GM19240 (cell line): ENCODE measurements around the gene FBXO33.

ENCODE experiments used
- DNase-seq: peaks from one replicate; pipeline ENCODE4 v3.0.0; 2011; ENCODE audit warnings: low spot score; ENCODE audit not compliant: insufficient read length

FBXO33 gene

DNA sequence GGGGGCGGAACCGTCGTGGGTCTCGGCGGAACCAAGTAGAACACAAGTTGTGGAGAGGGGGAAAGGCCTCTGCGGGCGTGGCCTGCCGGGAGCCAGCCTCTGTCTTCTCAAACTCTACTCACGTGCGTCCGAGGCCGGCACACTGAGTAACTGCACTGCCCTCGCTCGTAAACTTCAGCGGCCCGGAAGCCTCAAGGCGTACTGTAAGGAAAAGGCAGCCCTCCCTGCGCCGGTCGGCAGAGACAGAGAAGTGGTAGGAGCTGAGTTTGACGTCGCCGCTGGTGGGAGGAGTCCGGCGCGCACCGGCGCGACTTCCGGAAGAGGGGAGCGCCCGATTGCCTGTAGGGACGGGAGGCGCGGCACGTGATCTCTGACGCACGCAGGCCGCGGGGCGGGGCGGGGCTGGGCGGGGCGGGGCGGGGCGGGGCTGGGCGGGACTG is at the start of gene FBXO33:
Gene FBXO33, minus strand, starts transcription at position 255 of the 440 bp plus-strand sequence. CDS start 271 bp downstream, outside the sequence.
- DNase-seq: peak; percentile 80

DNA sequence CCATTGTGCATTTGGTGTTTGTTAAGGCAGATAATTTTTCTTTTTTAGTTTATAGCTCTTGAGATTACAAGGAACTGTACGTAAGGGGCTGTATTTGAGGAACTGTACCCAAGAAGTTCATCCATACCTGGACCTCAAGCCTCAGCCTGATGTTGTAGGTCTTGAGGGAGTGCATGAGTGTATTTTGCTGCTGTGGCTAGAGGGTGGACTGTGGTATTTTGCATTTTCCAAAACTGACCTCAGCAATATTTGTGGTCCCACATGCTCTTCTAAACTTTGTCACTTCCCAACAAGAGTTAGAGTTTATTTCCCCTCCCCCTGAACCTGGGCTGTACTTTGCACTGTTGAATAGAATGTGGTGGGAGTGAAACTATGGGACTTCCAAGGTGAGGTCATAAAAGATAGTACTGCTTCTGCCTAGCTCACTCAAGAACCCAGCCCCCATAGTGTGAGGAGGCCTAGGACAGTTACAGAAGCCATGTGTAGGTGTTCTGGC is 42.2 kb upstream of the FBXO33 start:
- no peak for DNase-seq

GRCh38 chr14:39472078-39472477 is 39.8 kb upstream of the FBXO33 start:
- no peak for DNase-seq

- no peak for DNase-seq
Observed at GRCh38 chr14:39469094-39469710, 37.0 kb upstream of the FBXO33 start.

- no peak for DNase-seq
Observed at GRCh38 chr14:39467889-39468524, 35.8 kb upstream of the FBXO33 start.

- DNase-seq: no peak
Observed at GRCh38 chr14:39459795-39460478, 27.7 kb upstream of the FBXO33 start.

GRCh38 chr14:39456702-39457250 is 24.5 kb upstream of the FBXO33 start:
- no peak for DNase-seq

DNA sequence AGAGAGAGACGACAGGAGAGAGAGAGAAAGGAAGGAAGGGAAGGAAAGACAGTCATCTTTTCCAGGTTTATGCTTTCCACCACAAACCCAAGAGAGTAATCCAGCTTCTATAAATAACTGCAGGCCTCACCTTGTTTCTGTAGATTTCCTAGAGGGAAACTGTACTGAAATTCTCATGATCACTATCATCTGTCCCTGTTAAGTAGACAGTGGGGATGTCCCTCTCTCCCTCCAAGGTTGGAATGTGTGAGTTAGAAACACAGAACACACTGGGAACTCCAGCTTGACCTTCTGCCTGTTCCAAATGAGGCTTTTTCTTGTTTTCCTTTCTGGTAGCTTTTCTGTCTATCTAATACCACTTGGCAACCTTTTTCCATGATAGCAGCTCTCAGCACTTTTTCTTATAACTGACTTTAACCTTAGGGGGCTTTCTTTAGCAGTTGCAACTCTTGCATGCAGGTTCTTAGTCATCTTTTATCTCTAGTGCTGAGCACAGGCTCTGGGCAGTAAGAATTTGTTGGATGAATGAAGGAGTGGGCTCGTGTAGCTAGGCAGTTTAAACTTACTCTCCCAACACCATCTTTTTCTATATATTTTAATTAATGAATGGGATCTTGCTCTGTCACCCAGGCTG is 22.8 kb upstream of the FBXO33 start:
- DNase-seq: no peak

GRCh38 chr14:39452680-39453079 is 20.4 kb upstream of the FBXO33 start:
- DNase-seq: no peak

DNA sequence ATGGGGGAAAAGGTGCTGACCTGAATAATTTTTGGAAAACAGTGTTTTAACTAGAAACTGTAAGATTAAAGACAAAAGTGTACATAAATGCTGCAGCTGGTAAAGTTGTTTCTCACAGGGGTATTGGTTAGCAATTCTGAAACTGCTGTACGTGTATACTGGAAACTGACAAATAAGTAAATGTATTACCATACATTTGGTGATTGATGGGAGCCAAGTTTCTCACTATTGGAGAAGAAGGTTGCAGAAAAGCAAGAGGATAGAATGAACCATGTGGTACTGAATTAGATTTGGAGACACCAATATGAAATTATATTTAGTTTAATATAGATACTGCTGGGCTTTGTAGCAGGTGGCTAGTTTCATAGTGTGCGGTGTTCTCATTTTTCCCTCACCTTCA is 19.6 kb upstream of the FBXO33 start:
- DNase-seq: no peak

DNA sequence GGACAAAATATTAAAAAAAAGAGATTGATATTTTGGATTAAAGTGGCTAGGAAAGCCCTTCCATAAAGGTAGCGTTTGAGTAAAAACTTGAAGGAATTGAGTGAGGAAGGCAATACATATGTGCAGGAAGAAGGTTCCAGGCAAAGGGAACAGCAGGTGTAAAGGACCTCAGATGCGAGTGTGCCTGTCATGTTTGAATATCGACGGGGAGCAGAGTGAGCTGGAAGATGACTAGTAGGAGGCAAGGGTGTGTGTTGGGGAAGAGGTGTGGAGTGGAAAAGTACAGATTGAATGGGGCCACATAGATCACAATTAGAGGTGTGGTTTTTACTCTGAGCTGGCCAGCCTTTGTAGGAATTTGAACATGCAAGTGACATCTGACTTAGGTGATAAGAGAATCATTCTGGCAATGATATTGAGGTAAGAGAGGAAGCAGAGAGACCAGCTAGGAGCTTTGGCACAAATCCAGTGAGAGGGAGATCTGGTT is 15.0 kb upstream of the FBXO33 start:
- no peak for DNase-seq

- DNase-seq: no peak
Observed at GRCh38 chr14:39446131-39446744, 14.0 kb upstream of the FBXO33 start.

GRCh38 chr14:39442293-39442692 is 10.1 kb upstream of the FBXO33 start:
- no peak for DNase-seq

DNA sequence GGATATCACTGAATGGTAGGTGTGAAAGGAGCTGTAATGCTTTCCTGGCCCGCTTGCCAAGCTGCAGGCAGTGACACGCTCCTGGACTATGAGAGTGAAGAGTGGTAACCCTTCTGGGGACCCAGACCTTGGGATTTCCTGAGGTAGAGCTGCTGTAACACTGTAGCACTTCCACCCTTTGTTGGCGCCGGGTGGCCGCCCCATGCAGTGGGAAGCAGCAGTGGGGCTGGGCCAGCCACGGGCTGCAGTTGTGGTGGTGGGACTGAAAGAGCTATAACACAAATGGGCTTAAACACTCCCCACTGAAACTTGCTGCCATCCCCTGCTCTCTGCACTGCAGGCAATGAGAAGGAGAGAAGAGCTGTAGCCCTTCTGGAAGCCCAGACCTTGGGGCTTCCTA is 9.6 kb upstream of the FBXO33 start:
- no peak for DNase-seq

DNA sequence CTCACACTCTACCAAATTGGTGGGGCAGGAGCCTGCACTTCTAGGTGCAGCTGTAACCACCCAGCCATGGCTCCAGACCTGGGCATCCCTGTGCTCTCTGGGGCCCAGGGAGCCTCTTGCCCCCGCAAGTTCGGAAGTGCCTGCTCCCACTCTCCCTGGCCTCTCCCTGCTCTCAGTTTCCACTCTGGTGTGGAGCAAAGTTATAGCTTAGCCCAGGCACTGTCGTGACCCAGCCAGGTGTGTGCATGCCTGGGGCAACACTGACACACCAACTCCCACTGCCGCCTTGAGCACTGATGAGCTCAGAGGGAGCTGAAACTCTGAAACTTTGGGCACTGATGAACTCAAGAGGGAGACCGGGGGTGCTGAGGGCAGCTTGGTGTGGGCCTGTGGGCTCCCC is 8.7 kb upstream of the FBXO33 start:
- DNase-seq: no peak

- DNase-seq: no peak
Observed at GRCh38 chr14:39435241-39435640, 3.0 kb upstream of the FBXO33 start.

DNA sequence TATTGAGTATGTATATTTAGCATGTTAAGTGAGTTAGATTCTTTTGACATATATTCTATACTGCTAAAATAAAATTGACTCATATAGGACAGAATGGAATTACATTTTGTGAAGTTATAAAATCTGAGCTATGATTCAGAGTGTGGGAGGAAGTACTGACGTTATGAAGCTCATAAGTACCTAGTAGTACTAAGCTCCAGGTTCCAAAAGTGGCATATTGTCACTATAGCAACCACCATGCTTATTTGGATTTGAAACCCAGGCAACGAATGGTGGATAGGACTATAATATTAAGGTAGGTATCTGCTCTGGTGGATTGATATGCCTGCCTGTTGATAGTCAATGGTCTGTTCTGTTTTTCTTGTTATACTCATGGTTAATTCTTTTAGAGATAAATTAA is 2.2 kb upstream of the FBXO33 start:
- no peak for DNase-seq

GRCh38 chr14:39433452-39433813 is 1.2 kb upstream of the FBXO33 start:
- DNase-seq: no peak

GRCh38 chr14:39432619-39433451 is 602 bp upstream of the FBXO33 start:
- peak; percentile 47 for DNase-seq
